Right renal pelvis (tissue), 4 donors: Measurements from ENCODE around the gene RALY. TPM values are rescaled to one million over a fixed set of nuclear protein-coding genes. Genes with fewer than 3 reads are reported as not detected.

Source experiments
- DNase-seq, 4 donors: peaks; one replicate each; pipeline ENCODE4 v3.0.0-alpha.2; 2013; ENCODE audit warnings: low read depth in 4 of 4, low spot score in 3 of 4, missing footprints in 1 of 4
- polyA plus RNA-seq, 4 donors: library from polyadenylated mRNA; unstranded; fragments of 120-200 nt; gene quantifications; one replicate each; pipeline ENCODE4 v1.2.1, GENCODE V29; 2013; ENCODE audit not compliant: insufficient read length in 4 of 4

The RALY gene
- polyA plus RNA-seq, 4 donors = 153 to 198 (median 166) TPM

- no peak for DNase-seq
Observed at GRCh38 chr20:34072778-34073177, 79.1 kb downstream of the RALY start.

- no peak for DNase-seq
Observed at GRCh38 chr20:34074101-34074760, 80.5 kb downstream of the RALY start.

- no peak for DNase-seq
Observed at GRCh38 chr20:34075647-34076046, 81.9 kb downstream of the RALY start.

GRCh38 chr20:34076952-34077351 is 83.2 kb downstream of the RALY start:
- no peak for DNase-seq

GRCh38 chr20:34078540-34078939 is 84.8 kb downstream of the RALY start:
- no peak for DNase-seq

- no peak for DNase-seq
Observed at GRCh38 chr20:34079818-34080217, 86.1 kb downstream of the RALY start.

- DNase-seq = no peak
Observed at GRCh38 chr20:34082232-34082887, 88.6 kb downstream of the RALY start.

GRCh38 chr20:34083137-34083536 is 89.4 kb downstream of the RALY start:
- DNase-seq = no peak

GRCh38 chr20:34083781-34084180 is 90.1 kb downstream of the RALY start:
- DNase-seq = no peak

- DNase-seq = no peak
Observed at GRCh38 chr20:34084227-34084923, 90.7 kb downstream of the RALY start.

- no peak for DNase-seq
Observed at GRCh38 chr20:34085544-34086040, 91.9 kb downstream of the RALY start.

- DNase-seq = no peak
Observed at GRCh38 chr20:34088305-34089174, 94.8 kb downstream of the RALY start.

- no peak for DNase-seq
Observed at GRCh38 chr20:34089175-34089479, 95.4 kb downstream of the RALY start.

GRCh38 chr20:34089655-34090345 is 96.1 kb downstream of the RALY start:
- DNase-seq = no peak

GRCh38 chr20:34090645-34091044 is 96.9 kb downstream of the RALY start:
- no peak for DNase-seq

GRCh38 chr20:34091637-34092200 is 98.0 kb downstream of the RALY start:
- DNase-seq = no peak

GRCh38 chr20:34093895-34094294 is 100.2 kb downstream of the RALY start:
- no peak for DNase-seq

- DNase-seq = no peak
Observed at GRCh38 chr20:34095825-34096224, 102.1 kb downstream of the RALY start.

- no peak for DNase-seq
Observed at GRCh38 chr20:34096699-34097444, 103.2 kb downstream of the RALY start.
